ENCODE measurements around the gene IGSF3. TPM values are rescaled to one million over a fixed set of nuclear protein-coding genes. Genes with fewer than 3 reads are reported as not detected.

IGSF3 gene
- total and polyA plus RNA-seq, 7 donors = 0.34 to 1.2 (median 0.49) TPM

- DNase-seq (no peak), ATAC-seq (no peak)
- no peak overlapping the region for H3K4me3 ChIP-seq
- no peaks in the 10 kb centered on the region for H3K27me3 ChIP-seq (ENCODE audit: insufficient read depth in 3 of 3, low read length in 2 of 3)
- intact Hi-C loops (cut with DNase I) = no loop called here
- H3K4me1 ChIP-seq = no peaks in the 10 kb centered on the region
- TF ChIP-seq CTCF (IDR thresholded peaks at IDR 0.05) = no peak
- 83 to 93% (median 85%) methylated on average over 7 of the region's 7 CpGs for WGBS, 3 donors
- H3K27ac ChIP-seq = no peak overlapping the region
- H3K9me3 ChIP-seq = no peaks in the 10 kb centered on the region
- no peaks in the 10 kb centered on the region for H3K36me3 ChIP-seq (ENCODE audit: insufficient read depth in 1 of 2, low read depth in 1 of 2)
Measured at GRCh38 chr1:116686175-116686574, 18.6 kb upstream of the IGSF3 start.

- Histone ChIP-seq H3K4me3 (no peak overlapping the region), H3K9me3 (no peaks in the 10 kb centered on the region), H3K4me1 (no peaks in the 10 kb centered on the region), H3K36me3 (ENCODE audit: insufficient read depth in 1 of 2, low read depth in 1 of 2) (no peaks in the 10 kb centered on the region), H3K27ac (no peak overlapping the region), H3K27me3 (ENCODE audit: insufficient read depth in 3 of 3, low read length in 2 of 3) (no peaks in the 10 kb centered on the region)
- TF ChIP-seq CTCF (IDR thresholded peaks at IDR 0.05) = no peak
- intact Hi-C loops (cut with DNase I) = no loop called here
- WGBS, 3 donors = 44 to 75% (median 74%) methylated on average over 2 of the region's 2 CpGs
- no peak for DNase-seq
- ATAC-seq = no peak
Measured at GRCh38 chr1:116684575-116684974, 17.0 kb upstream of the IGSF3 start.

- Histone ChIP-seq H3K4me3 (no peak overlapping the region), H3K9me3 (no peaks in the 10 kb centered on the region), H3K36me3 (ENCODE audit: insufficient read depth in 1 of 2, low read depth in 1 of 2) (no peaks in the 10 kb centered on the region), H3K4me1 (no peaks in the 10 kb centered on the region), H3K27ac (no peak overlapping the region), H3K27me3 (ENCODE audit: insufficient read depth in 3 of 3, low read length in 2 of 3) (peaks cover 0 to under 1% (median 0%) of the 10 kb centered on the region in 3 donors)
- WGBS, 3 donors = 78 to 85% (median 80%) methylated on average over 4 of the region's 4 CpGs
- TF ChIP-seq CTCF (IDR thresholded peaks at IDR 0.05) = no peak
- intact Hi-C loops (cut with DNase I) = no loop called here
- DNase-seq (no peak), ATAC-seq (no peak)
Measured at GRCh38 chr1:116682641-116683221, 15.2 kb upstream of the IGSF3 start.

GRCh38 chr1:116681343-116681899, 13.9 kb upstream of the IGSF3 start:
- WGBS, 3 donors = 83 to 93% (median 89%) methylated on average over 1 of the region's 1 CpG
- no peaks in the 10 kb centered on the region for H3K9me3 ChIP-seq
- TF ChIP-seq CTCF (IDR thresholded peaks at IDR 0.05) = no peak
- peaks cover 0 to 8% (median 1%) of the 10 kb centered on the region in 3 donors for H3K27me3 ChIP-seq (ENCODE audit: insufficient read depth in 3 of 3, low read length in 2 of 3)
- H3K4me1 ChIP-seq = no peaks in the 10 kb centered on the region
- no peaks in the 10 kb centered on the region for H3K36me3 ChIP-seq (ENCODE audit: insufficient read depth in 1 of 2, low read depth in 1 of 2)
- ATAC-seq (no peak), DNase-seq (no peak)
- intact Hi-C loops (cut with DNase I) = no loop called here
- H3K27ac ChIP-seq = no peak overlapping the region
- H3K4me3 ChIP-seq = no peak overlapping the region

GRCh38 chr1:116680752-116681151, 13.2 kb upstream of the IGSF3 start:
- Histone ChIP-seq H3K9me3 (no peaks in the 10 kb centered on the region), H3K27ac (no peak overlapping the region), H3K27me3 (ENCODE audit: insufficient read depth in 3 of 3, low read length in 2 of 3) (peaks cover 0 to 8% (median 4%) of the 10 kb centered on the region in 3 donors), H3K4me1 (no peaks in the 10 kb centered on the region), H3K36me3 (ENCODE audit: insufficient read depth in 1 of 2, low read depth in 1 of 2) (no peaks in the 10 kb centered on the region), H3K4me3 (no peak overlapping the region)
- ATAC-seq (no peak), DNase-seq (no peak)
- TF ChIP-seq CTCF (IDR thresholded peaks at IDR 0.05) = no peak
- WGBS, 3 donors = 73 to 86% (median 84%) methylated on average over 4 of the region's 4 CpGs
- intact Hi-C loops (cut with DNase I) = no loop called here

All from psoas muscle (tissue), 8 donors.